ENCODE measurements around the gene YWHAG.

DNA sequence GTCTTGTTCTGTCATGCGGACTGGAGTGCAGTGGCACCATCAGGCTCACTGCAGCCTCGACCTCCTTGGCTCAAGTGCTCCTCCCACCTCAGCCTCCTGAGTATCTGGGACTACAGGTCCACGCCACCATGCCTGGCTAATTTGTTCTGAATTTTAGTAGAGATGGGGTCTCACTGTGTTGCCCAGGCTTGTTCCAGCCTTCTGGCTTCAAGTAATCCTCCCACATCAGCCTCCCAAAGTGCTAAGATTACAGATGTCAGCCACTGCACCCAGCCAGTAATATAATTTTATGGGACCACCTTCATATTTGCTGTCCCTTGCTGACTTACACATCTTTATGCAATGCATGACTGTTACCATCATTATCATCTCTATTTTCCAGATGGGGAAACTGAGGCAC, 57.8 kb downstream of the YWHAG start:
- no peak for TF ChIP-seq POLR2A (IDR thresholded peaks at IDR 0.05; ENCODE audit: low read depth, low read length)
- no peak for TF ChIP-seq POLR2AphosphoS5 (IDR thresholded peaks at IDR 0.05; ENCODE audit: low read depth, low read length)
- no peak for TF ChIP-seq TAF1 (IDR thresholded peaks at IDR 0.05; ENCODE audit: borderline replicate concordance, low read depth, low read length)

Data from GM12892 (cell line).